ENCODE measurements around the gene MXD3.

Gene MXD3

DNA sequence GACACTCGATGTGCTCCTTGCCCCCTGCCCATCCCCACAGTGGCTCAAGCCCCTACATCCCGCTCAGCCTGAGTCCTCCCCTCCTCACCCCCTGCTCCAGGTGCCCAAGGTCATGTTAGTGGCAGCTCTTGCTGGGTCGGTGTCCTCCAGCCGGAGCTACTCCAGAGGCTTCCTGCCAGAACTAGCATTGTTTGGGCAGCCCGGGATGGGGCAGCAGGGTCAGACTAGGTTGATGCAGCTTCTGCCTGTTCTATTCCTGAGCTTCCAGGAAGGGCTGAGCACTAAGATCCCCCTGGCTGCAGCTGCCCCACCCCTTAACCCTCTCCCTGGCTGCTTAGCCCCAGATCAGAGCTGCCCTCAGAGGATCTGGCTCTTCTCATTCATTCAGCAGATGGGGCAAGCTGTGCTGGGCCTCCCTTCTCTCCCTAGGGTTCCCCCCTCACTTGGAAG, 46.7 kb upstream of the MXD3 start:
- TF ChIP-seq, protein P1, sequence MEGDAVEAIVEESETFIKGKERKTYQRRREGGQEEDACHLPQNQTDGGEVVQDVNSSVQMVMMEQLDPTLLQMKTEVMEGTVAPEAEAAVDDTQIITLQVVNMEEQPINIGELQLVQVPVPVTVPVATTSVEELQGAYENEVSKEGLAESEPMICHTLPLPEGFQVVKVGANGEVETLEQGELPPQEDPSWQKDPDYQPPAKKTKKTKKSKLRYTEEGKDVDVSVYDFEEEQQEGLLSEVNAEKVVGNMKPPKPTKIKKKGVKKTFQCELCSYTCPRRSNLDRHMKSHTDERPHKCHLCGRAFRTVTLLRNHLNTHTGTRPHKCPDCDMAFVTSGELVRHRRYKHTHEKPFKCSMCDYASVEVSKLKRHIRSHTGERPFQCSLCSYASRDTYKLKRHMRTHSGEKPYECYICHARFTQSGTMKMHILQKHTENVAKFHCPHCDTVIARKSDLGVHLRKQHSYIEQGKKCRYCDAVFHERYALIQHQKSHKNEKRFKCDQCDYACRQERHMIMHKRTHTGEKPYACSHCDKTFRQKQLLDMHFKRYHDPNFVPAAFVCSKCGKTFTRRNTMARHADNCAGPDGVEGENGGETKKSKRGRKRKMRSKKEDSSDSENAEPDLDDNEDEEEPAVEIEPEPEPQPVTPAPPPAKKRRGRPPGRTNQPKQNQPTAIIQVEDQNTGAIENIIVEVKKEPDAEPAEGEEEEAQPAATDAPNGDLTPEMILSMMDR (IDR thresholded peaks at IDR 0.05), result no peak
- no peak overlapping the region for H3K27ac ChIP-seq
- H3K9ac ChIP-seq, result no peak overlapping the region
- H2AFZ ChIP-seq, result no peak overlapping the region
- H3K36me3 ChIP-seq (ENCODE audit: control insufficient read depth, insufficient read depth, low read length), result no peaks in the 10 kb centered on the region
- H3K4me2 ChIP-seq (ENCODE audit: low read length), result no peak overlapping the region
- H3K27me3 ChIP-seq (ENCODE audit: control insufficient read depth, insufficient read depth, low read length), result no peaks in the 10 kb centered on the region
- H3K4me1 ChIP-seq, result no peaks in the 10 kb centered on the region
- H3K79me2 ChIP-seq, result no peaks in the 10 kb centered on the region
- H3K9me3 ChIP-seq (ENCODE audit: control insufficient read depth, low read length), result no peaks in the 10 kb centered on the region
- H3K4me3 ChIP-seq (ENCODE audit: low read depth, low read length), result no peak overlapping the region

DNA sequence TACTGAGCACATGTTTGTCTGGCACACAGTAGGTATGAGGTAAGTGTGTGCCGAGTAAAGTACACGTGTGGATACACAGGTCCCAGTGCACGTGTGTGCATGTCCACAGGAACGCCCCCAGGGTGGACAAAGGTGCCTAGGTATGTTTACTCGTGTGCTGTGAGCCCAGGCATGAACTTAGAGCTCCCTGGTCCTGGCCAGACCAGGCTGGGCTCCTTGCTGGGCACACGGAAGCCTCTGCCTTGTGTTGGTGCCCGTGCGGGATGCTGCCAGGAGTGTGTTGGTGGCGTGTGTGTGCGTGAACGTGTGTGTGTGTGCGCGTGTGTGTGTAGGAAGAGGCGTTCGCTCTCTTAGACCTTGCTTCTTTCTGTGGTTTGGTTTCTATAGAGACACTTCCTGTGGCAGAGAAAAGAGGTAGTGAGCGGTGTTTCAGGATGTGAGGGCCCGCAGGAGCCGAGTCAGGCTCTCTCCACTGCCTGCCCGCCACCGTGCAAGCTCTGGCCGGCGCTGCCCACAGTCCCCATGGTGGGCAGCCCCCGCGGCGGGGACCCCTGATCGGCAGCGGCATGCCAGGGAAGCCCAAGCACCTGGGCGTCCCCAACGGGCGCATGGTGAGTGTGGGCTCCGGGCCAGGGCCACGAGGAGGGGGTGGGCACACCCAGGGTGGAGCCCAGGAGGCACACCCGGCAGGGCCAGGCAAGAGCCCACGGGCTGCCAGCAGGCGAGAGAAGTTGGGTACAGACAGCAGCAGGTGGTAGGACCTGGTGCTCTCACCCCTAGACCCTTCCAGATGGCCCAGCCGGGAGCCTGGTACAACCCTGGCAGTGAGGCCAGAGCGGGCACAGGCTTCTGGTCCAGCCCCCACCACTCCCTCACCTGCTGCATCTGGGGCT, 46.0 kb upstream of the MXD3 start, which contains the start of gene RGS14:
Gene RGS14 (plus strand): TSS at position 466 of the 893 bp plus-strand sequence. CDS start 101 bp downstream, at position 567.
- TF ChIP-seq, protein P1 (IDR thresholded peaks at IDR 0.05), result no peak
- Histone ChIP-seq H3K4me3 (ENCODE audit: low read depth, low read length) (peak within 1 kb of the TSS; percentile 24), H3K4me1 (no peaks in the 10 kb centered on the region)

DNA sequence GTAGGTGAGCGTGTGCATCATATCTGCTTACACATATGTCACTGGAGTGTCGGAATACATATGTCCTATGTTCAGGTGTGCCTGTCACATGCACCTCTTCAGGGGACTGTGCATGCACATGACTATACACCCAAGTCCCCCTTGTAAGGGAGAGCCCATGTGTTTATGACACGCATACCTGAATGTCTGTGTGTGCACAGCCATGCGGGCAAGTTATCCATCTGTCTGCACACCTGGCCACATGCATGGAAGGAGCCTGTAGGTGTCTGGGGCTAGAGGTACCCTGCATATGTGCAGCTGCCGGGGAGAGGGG, 45.4 kb upstream of the MXD3 start:
- H2AFZ ChIP-seq, result no peak overlapping the region
- TF ChIP-seq, protein P1 (IDR thresholded peaks at IDR 0.05), result no peak
- no peaks in the 10 kb centered on the region for H3K4me1 ChIP-seq
- no peak overlapping the region for H3K4me2 ChIP-seq (ENCODE audit: low read length)
- no peaks in the 10 kb centered on the region for H3K27me3 ChIP-seq (ENCODE audit: control insufficient read depth, insufficient read depth, low read length)
- no peak overlapping the region for H3K4me3 ChIP-seq (ENCODE audit: low read depth, low read length)
- H3K36me3 ChIP-seq (ENCODE audit: control insufficient read depth, insufficient read depth, low read length), result no peaks in the 10 kb centered on the region
- no peak overlapping the region for H3K9ac ChIP-seq
- no peaks in the 10 kb centered on the region for H3K9me3 ChIP-seq (ENCODE audit: control insufficient read depth, low read length)
- H3K79me2 ChIP-seq, result no peaks in the 10 kb centered on the region
- H3K27ac ChIP-seq, result no peak overlapping the region

More for the DNA sequence above, 46.0 kb upstream of the MXD3 start, which contains the start of gene RGS14:
- Histone ChIP-seq H3K36me3 (ENCODE audit: control insufficient read depth, insufficient read depth, low read length) (no peaks in the 10 kb centered on the region), H3K27me3 (ENCODE audit: control insufficient read depth, insufficient read depth, low read length) (no peaks in the 10 kb centered on the region), H2AFZ (no peak within 1 kb of the TSS), H3K9ac (no peak within 1 kb of the TSS), H3K27ac (no peak within 1 kb of the TSS), H3K9me3 (ENCODE audit: control insufficient read depth, low read length) (no peaks in the 10 kb centered on the region), H3K79me2 (no peaks in the 10 kb centered on the region), H3K4me2 (ENCODE audit: low read length) (no peak within 1 kb of the TSS)

- no peaks in the 10 kb centered on the region for H3K27me3 ChIP-seq (ENCODE audit: control insufficient read depth, insufficient read depth, low read length)
Observed at GRCh38 chr5:177356746-177357145, 45.0 kb upstream of the MXD3 start.

More at GRCh38 chr5:177356746-177357145, 45.0 kb upstream of the MXD3 start:
- Histone ChIP-seq H3K9ac (no peak overlapping the region), H3K9me3 (ENCODE audit: control insufficient read depth, low read length) (no peaks in the 10 kb centered on the region), H3K36me3 (ENCODE audit: control insufficient read depth, insufficient read depth, low read length) (no peaks in the 10 kb centered on the region), H3K27ac (no peak overlapping the region), H2AFZ (no peak overlapping the region), H3K4me1 (no peaks in the 10 kb centered on the region), H3K79me2 (no peaks in the 10 kb centered on the region), H3K4me2 (ENCODE audit: low read length) (no peak overlapping the region), H3K4me3 (ENCODE audit: low read depth, low read length) (no peak overlapping the region)
- TF ChIP-seq, protein P1 (IDR thresholded peaks at IDR 0.05), result no peak

All from parathyroid adenoma (tissue), 2 donors.